Measurements from ENCODE around the gene CTNNA1.

GRCh38 chr5:138843316-138844124 is 90.3 kb downstream of the CTNNA1 start:
- TF ChIP-seq POLR2A (IDR thresholded peaks at IDR 0.05; ENCODE audit: low read depth, low read length): no peak
- TF ChIP-seq TAF1 (IDR thresholded peaks at IDR 0.05; ENCODE audit: borderline replicate concordance, low read depth, low read length): no peak
- TF ChIP-seq POLR2AphosphoS5 (IDR thresholded peaks at IDR 0.05; ENCODE audit: low read depth, low read length): no peak

All from GM12892 (cell line).